Measurements from ENCODE around the gene OPRM1. TPM values are rescaled to one million over a fixed set of nuclear protein-coding genes. Genes with fewer than 3 reads are reported as not detected.

OPRM1 gene
- total RNA-seq, 1 donor from 2014 or later, result not detected

DNA sequence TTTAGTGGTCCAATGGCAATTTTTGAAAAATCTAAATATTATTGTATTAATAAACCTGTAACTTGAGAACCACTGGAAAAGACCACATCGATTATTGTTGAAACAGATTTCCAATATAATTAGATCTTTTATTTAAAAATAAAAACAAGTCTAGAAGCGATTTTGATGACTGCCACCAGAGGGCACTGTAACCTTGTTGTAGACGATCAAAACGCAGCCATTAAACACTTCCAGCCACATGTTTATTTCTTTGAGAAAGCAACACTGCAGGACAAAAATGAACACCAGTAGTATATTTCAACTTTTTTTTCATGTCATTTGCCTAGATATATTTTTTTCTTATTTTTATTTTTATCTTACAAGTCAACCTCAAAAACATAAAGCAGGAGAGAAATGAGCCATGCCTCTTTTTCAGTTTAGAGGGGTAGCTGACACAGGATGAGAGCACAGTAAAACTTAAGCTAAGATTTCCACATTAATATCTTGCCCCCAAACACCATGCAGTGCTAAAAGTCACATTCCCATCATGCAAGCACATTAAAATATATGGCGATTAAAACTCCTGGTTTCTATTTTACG is 115.4 kb downstream of the OPRM1 start:
- no peaks in the 10 kb centered on the region for H3K36me3 ChIP-seq (ENCODE audit: control insufficient read depth, insufficient read depth, low read length)
- peak; percentile 55 for TF ChIP-seq CTCF (IDR thresholded peaks at IDR 0.05; ENCODE audit: insufficient read depth, low read length, severe bottlenecking)
- peak; percentile 63 for DNase-seq (ENCODE audit: low read depth)
- no peak overlapping the region for H3K4me3 ChIP-seq (ENCODE audit: low read depth, low read length)
- no peak for FAIRE-seq
- peaks cover 1% of the 10 kb centered on the region for H3K27me3 ChIP-seq (ENCODE audit: control insufficient read depth, insufficient read depth, low read length)

DNA sequence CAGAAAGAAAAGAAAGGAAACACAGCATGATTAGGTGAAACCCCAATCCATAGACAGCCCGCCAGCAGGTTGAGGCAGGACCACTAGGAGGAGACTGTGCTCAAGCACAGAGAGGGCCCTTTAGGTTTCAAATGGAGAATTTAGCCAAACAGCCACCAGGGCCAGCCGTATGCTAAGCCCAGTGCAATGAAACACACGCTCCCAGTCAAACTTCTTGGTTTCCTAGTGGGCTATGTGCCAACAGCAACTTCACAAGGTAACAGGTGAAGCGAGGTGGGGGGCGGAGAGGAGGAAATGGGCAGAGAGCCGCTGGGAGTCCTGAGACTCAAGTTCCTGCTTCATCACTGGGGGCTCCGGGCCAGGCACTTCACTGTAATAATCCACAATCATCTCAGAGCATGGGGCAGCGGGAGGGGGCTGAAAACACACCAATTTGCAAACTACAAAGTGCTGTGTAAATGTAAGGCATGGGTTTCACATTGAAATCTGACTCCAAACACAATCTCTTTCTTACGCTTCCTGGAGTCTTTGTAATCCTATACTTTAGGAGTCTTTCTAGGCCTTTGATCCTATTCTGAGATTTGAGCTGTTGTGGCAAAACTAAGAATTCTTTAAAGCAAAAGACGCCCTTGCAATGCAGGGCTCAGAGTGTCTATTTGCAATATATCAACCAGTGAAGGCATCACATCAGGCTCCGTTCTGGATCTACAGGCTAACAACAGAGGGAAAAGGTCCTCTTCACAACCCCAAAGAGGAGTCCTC is 117.3 kb downstream of the OPRM1 start:
- DNase-seq (ENCODE audit: low read depth) (peak; percentile 40), FAIRE-seq (no peak)
- Histone ChIP-seq H3K27me3 (ENCODE audit: control insufficient read depth, insufficient read depth, low read length) (no peaks in the 10 kb centered on the region), H3K4me3 (ENCODE audit: low read depth, low read length) (no peak overlapping the region), H3K36me3 (ENCODE audit: control insufficient read depth, insufficient read depth, low read length) (no peaks in the 10 kb centered on the region)
- peak; percentile 89 for TF ChIP-seq CTCF (IDR thresholded peaks at IDR 0.05; ENCODE audit: insufficient read depth, low read length, severe bottlenecking)

GRCh38 chr6:154157082-154157481 is 118.0 kb downstream of the OPRM1 start:
- no peak for FAIRE-seq
- TF ChIP-seq CTCF (IDR thresholded peaks at IDR 0.05; ENCODE audit: insufficient read depth, low read length, severe bottlenecking), result no peak
- Histone ChIP-seq H3K36me3 (ENCODE audit: control insufficient read depth, insufficient read depth, low read length) (no peaks in the 10 kb centered on the region), H3K27me3 (ENCODE audit: control insufficient read depth, insufficient read depth, low read length) (no peaks in the 10 kb centered on the region), H3K4me3 (ENCODE audit: low read depth, low read length) (no peak overlapping the region)
- no peak for DNase-seq (ENCODE audit: low read depth)

- no peak overlapping the region for H3K4me3 ChIP-seq (ENCODE audit: low read depth, low read length)
- no peak for FAIRE-seq
Observed at GRCh38 chr6:154157706-154158105, 118.7 kb downstream of the OPRM1 start.

DNA sequence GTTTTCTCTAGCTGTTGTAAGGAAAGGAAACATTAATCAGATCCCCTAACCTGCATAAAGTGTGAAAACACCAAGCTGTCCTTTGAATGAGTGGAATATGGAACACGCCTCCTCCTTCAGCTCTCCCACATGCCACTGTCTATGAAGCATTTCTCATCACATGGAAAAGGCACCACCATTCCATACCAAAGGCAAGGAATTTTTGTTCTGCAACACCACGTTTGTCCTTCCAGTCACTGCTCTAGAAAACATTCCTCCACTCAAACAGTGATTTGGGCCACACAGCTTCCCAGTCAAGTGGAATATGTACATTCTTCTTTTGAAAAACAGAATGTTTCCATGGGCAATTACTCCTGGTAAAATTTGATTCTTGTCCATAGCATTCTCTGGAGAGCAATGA is 120.1 kb downstream of the OPRM1 start:
- no peak for TF ChIP-seq CTCF (IDR thresholded peaks at IDR 0.05; ENCODE audit: insufficient read depth, low read length, severe bottlenecking)
- Histone ChIP-seq H3K36me3 (ENCODE audit: control insufficient read depth, insufficient read depth, low read length) (no peaks in the 10 kb centered on the region), H3K27me3 (ENCODE audit: control insufficient read depth, insufficient read depth, low read length) (no peaks in the 10 kb centered on the region), H3K4me3 (ENCODE audit: low read depth, low read length) (no peak overlapping the region)
- no peak for FAIRE-seq
- DNase-seq (ENCODE audit: low read depth), result no peak

More at GRCh38 chr6:154157706-154158105, 118.7 kb downstream of the OPRM1 start:
- TF ChIP-seq CTCF (IDR thresholded peaks at IDR 0.05; ENCODE audit: insufficient read depth, low read length, severe bottlenecking), result no peak
- Histone ChIP-seq H3K27me3 (ENCODE audit: control insufficient read depth, insufficient read depth, low read length) (no peaks in the 10 kb centered on the region), H3K36me3 (ENCODE audit: control insufficient read depth, insufficient read depth, low read length) (no peaks in the 10 kb centered on the region)
- DNase-seq (ENCODE audit: low read depth), result no peak

All from bronchial epithelial cell (primary cell).